ENCODE results near the gene LRCOL1. TPM values are rescaled to one million over a fixed set of nuclear protein-coding genes. Genes with fewer than 3 reads are reported as not detected.

Gene LRCOL1
- total and polyA plus RNA-seq, 2 of the 13 experiments (the other 11 are each of a cell fraction or from before 2014, with no cell fraction given) = not detected

DNA sequence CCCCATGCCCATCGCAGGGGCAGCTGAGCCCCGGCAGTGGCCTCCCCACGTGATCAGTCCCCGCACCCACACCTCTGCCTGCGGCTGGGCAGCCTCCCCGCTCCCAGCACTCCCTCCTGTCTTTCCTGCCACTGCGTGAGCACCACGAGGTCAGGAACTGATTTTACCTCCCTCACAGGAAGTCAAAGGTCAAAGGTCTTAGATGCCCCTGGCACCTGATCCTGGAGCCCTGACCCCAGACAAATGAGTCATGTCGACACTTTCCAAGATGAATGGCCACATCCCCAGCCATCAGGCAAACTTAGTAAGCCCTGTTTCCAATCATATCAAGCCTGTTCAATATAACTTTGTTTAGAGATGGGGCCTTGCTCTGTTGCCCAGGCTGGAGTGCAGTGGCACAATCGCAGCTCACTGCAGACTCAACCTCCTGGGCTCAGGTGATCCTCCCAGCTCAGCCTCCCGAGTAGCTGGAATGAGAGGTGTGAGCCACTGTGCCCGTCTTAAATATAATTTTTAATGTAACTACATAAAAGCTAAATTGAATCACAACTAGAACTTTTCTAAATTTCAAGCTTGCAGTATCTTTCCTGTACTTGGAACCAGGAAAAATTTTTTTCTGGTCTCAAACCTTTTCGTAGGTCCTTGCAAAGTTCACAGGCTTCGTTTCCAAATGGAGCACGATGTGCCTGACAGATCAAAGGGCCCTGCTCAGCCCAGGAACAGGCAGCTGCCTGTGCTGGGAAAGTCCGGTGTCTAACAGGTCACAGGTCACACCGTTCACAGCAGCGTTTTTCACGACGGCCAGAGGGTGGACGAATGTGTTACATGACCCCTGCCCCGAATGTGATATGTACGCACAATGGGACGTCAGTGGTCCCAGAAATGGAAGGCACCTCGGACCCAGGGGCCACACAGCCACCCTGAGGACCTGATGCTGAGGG is 1.9 kb downstream of the LRCOL1 start (continued):
- TF ChIP-seq, protein P1, sequence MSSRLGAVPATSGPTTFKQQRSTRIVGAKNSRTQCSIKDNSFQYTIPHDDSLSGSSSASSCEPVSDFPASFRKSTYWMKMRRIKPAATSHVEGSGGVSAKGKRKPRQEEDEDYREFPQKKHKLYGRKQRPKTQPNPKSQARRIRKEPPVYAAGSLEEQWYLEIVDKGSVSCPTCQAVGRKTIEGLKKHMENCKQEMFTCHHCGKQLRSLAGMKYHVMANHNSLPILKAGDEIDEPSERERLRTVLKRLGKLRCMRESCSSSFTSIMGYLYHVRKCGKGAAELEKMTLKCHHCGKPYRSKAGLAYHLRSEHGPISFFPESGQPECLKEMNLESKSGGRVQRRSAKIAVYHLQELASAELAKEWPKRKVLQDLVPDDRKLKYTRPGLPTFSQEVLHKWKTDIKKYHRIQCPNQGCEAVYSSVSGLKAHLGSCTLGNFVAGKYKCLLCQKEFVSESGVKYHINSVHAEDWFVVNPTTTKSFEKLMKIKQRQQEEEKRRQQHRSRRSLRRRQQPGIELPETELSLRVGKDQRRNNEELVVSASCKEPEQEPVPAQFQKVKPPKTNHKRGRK (CRISPR knock-in tag; IDR thresholded peaks at IDR 0.05) = no peak
- peak; percentile 43 for TF ChIP-seq IKZF4 (CRISPR knock-in tag; IDR thresholded peaks at IDR 0.05; ENCODE audit: borderline replicate concordance, low read depth, not compliant biosample characterization)
- peak; percentile 42; the same call in 1 of the 2 replicates for TF ChIP-seq ZFY (CRISPR knock-in tag; IDR thresholded peaks at IDR 0.05)

DNA sequence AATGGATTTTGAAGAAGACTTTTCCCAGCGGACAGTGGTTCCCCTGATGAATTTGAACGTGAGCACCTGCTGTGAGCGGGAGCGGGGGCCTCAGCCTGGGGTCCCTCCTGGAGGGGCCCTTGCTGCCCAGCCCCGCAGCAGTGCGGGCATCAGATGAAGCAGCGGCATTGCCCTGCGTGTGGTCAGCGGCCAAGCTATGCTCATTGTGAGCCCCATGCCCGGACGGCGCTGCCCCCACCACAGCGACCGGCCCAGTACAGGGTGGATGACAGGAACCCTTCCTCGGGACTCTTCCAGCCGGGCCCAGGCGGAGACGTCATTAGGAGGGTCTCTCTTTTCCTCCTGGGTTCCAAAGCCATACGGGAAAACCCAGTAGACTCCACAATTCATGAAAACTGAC is 3.5 kb downstream of the LRCOL1 start:
- WGBS (ENCODE audit: low lambda C conversion rate) = 77% methylated on average over 12 of the region's 19 CpGs
- Histone ChIP-seq H2AFZ (ENCODE audit: low read length) (no peak overlapping the region), H3K9ac (ENCODE audit: insufficient read depth, low read depth, low read length) (no peak overlapping the region), H3K9me3 (ENCODE audit: low read length) (peaks cover 6% of the 10 kb centered on the region; the same call in 1 of the 2 replicates), H3K27me3 (ENCODE audit: control insufficient read depth in 1 of 2, insufficient read depth in 2 of 2, low read length in 2 of 2) (peaks cover 4 to 40% of the 10 kb centered on the region in 2 experiments; a peak in 4 of 5 replicates), H3K27ac (ENCODE audit: extremely low read length, insufficient read depth, low read length) (no peak overlapping the region), H3K79me2 (ENCODE audit: insufficient read depth, low read length) (no peaks in the 10 kb centered on the region), H3K4me2 (ENCODE audit: low read depth, low read length) (no peak overlapping the region), H3K4me3 (replicated peaks in 1 of 3; ENCODE audit: insufficient read depth in 1 of 3, low read depth in 2 of 3, low read length in 3 of 3) (no peak overlapping the region), H3K36me3 (replicated peaks in 1 of 2; ENCODE audit: control insufficient read depth in 1 of 2, insufficient read depth in 2 of 2, low read length in 2 of 2) (no peaks in the 10 kb centered on the region), H3K4me1 (ENCODE audit: insufficient read depth, low read length) (peaks cover 51% of the 10 kb centered on the region), H4K20me1 (ENCODE audit: insufficient read depth, low read length) (no peaks in the 10 kb centered on the region)
- in situ Hi-C loops (cut with HindIII; ENCODE audit: extremely low pct_ligation_motif_present, low pct_unique_long_range_greater_than_20kb) (loop anchor here (5.0 kb wide), 1 partner anchor 190 kb away; no protein-coding TSS in a partner anchor), intact Hi-C loops (cut with micrococcal nuclease; ENCODE audit: unreplicated experiment) (no loop called here)
- ChIA-PET POLR2A (no interaction called here), CTCF (ENCODE audit: low intra/inter-chr PET ratio, low total read pairs) (no interaction called here)
- no peak for FAIRE-seq
- no TSS peak for BruUV-seq (replicated peaks)
- ATAC-seq = no peak
- no peak for DNase-seq (ENCODE audit: low spot score)
- TF ChIP-seq, protein P2, sequence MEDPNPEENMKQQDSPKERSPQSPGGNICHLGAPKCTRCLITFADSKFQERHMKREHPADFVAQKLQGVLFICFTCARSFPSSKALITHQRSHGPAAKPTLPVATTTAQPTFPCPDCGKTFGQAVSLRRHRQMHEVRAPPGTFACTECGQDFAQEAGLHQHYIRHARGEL (CRISPR knock-in tag; IDR thresholded peaks at IDR 0.05) = no peak
- TF ChIP-seq, protein P3, sequence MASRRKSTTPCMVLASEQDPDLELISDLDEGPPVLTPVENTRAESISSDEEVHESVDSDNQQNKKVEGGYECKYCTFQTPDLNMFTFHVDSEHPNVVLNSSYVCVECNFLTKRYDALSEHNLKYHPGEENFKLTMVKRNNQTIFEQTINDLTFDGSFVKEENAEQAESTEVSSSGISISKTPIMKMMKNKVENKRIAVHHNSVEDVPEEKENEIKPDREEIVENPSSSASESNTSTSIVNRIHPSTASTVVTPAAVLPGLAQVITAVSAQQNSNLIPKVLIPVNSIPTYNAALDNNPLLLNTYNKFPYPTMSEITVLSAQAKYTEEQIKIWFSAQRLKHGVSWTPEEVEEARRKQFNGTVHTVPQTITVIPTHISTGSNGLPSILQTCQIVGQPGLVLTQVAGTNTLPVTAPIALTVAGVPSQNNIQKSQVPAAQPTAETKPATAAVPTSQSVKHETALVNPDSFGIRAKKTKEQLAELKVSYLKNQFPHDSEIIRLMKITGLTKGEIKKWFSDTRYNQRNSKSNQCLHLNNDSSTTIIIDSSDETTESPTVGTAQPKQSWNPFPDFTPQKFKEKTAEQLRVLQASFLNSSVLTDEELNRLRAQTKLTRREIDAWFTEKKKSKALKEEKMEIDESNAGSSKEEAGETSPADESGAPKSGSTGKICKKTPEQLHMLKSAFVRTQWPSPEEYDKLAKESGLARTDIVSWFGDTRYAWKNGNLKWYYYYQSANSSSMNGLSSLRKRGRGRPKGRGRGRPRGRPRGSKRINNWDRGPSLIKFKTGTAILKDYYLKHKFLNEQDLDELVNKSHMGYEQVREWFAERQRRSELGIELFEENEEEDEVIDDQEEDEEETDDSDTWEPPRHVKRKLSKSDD (CRISPR knock-in tag; IDR thresholded peaks at IDR 0.05; ENCODE audit: low read depth) = no peak
- TF ChIP-seq, protein P4, sequence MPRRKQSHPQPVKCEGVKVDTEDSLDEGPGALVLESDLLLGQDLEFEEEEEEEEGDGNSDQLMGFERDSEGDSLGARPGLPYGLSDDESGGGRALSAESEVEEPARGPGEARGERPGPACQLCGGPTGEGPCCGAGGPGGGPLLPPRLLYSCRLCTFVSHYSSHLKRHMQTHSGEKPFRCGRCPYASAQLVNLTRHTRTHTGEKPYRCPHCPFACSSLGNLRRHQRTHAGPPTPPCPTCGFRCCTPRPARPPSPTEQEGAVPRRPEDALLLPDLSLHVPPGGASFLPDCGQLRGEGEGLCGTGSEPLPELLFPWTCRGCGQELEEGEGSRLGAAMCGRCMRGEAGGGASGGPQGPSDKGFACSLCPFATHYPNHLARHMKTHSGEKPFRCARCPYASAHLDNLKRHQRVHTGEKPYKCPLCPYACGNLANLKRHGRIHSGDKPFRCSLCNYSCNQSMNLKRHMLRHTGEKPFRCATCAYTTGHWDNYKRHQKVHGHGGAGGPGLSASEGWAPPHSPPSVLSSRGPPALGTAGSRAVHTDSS (CRISPR knock-in tag; conservative IDR thresholded peaks at IDR 0.05) = no peak
- no peak for TF ChIP-seq REXO4 (CRISPR knock-in tag; IDR thresholded peaks at IDR 0.05; ENCODE audit: borderline replicate concordance)

Data from HepG2 (cell line).